Stimulated activated CD8-positive, alpha-beta memory T cell treated with anti-CD3 and anti-CD28 coated beads, Interleukin-15, amount 100 ng/mL, for 4 hours (primary cell): ENCODE results near the gene SPATA21.
A peak's percentile ranks its signal among the peaks of the same experiment; 100 is the strongest.

Experiments
- DNase-seq, 2 donors: peaks; one replicate each; pipeline ENCODE4 v3.0.0-alpha.2; 2020; ENCODE audit warnings: low read depth in 2 of 2

SPATA21 gene

GRCh38 chr1:16451841-16452528, 14.8 kb upstream of the SPATA21 start:
- no peak for DNase-seq

DNA sequence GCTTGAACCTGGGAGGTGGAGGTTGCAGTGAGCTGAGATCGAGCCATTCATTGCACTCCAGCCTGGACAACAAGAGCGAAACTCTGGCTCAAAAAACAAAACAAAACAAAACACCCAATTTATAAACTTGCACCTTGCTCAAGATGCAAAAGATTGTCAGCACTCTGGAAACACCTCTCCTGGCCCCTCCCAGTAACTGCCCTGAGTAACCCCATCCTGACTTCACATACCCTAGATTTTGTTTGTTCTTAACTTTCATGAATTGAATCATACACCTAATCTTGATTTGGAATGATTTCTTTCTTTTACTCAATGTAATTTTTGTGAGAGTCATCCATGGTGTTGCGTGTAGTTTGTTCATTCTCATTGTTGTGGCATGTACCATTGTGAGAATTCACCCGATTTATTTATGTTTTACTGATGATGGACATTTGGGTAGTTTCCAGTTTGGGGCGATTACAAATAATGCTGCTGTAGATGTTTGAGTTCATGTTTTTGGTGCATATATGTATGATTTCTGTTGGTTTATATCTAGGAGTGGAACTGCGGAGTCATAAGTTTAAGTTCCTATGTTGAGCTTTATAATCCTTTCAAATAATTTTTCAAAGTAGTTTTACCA, 13.7 kb upstream of the SPATA21 start:
- no peak for DNase-seq

DNA sequence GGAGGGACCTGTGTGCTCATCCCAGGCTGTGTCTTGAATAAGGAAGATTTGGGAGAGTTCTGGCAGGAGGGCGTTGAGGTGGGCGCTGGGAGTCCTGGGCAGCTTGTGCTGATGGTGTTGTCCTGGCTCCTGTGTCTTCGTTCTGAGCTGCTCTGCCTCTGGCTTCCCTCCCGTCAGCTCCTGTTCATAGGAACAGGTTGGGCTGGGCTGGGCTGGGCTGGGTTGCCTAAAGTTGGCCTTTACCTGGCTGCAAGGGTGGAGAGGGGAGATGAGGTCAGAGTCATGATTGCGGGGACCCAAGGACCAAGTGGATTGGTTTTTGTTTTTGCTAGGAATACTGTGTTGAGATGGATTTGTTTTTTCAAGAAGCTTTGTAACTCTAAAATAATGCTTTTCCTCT, 12.4 kb upstream of the SPATA21 start:
- DNase-seq = no peak

DNA sequence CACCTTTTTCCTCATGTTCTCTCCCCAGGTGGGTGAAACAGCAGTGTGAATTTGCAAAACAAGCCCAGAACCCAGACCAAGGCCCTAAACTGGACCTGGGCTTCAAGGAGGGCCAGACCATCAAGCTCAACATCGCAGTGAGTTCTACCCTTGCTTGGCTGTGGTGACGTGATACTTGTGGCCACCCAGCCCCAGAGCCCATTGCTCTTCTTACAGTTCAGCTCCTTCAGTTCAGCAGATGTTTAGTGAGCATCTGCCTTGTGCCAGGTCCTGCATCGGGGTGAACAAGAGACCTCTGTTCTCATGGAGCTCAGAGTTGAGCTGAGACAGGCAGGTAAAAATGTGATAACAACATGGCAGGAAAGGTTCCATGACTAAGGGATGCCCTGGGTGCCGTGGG, 11.8 kb upstream of the SPATA21 start:
- no peak for DNase-seq

DNA sequence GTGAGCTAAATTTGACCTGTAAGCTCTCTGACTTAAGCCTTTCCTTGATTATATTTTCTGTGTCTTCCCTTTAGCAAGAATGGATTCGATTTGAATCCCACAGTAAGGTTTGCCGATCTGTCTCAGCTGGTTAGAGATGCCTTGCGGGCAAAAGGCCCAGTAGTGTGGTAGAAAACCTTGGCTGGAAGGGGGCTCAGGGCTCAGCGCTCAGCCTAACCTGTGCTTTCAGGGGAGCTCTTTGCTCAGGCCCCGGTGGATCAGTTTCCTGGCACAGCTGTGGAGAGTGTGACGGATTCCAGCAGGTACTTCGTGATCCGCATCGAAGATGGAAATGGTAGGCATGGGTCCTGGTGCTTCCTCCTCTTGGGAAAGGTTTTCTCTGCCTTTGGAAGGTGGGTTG, 10.4 kb upstream of the SPATA21 start:
- no peak for DNase-seq

DNA sequence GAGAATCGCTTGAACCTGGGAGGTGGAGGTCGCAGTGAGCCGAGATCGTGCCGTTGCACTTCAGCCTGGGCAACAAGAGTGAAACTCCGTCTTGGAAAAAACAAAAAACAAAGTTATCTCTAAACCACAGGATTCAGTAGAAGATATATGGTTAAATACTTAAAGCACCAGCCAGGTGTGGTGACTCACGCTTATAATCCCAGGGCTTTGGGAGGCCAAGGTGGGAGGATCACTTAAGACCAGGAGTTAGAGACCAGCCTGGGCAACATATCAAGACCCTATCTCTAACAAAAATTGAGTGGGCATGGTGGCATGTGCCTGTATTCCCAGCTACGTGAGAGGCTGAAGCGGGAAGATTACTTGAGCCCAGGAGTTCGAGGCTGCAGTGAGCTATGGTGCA, 8.9 kb upstream of the SPATA21 start:
- no peak for DNase-seq

DNA sequence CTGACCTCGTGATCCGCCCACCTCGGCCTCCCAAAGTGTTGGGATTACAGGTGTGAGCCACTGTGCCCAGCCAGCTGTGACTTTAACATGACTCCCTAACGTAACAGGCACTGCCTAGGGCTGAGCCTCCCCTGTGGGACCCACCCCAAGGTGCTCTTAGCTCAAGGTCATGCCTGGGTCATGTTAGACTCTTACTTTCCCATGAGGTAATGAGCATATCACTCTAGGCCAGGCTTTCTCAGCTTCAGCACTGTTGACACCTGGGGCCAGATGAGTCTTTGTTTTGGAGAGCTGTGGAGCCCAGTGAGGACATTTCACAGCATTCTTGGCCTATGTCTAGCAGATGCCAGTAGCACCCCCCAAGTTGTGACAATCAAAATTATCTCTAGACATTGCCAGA, 7.8 kb upstream of the SPATA21 start:
- no peak for DNase-seq

- no peak for DNase-seq
These were observed 6.9 kb upstream of the SPATA21 start for GRCh38 chr1:16443975-16444770.

GRCh38 chr1:16442941-16443340, 5.7 kb upstream of the SPATA21 start:
- DNase-seq = no peak

GRCh38 chr1:16442265-16442664, 5.0 kb upstream of the SPATA21 start:
- DNase-seq = no peak

- no peak for DNase-seq
These were observed 4.0 kb upstream of the SPATA21 start for GRCh38 chr1:16441282-16441665.

GRCh38 chr1:16440470-16441281, 3.5 kb upstream of the SPATA21 start, which contains the start of gene NECAP2:
NECAP2 (plus strand) TSS chr1:16440724; CDS start chr1:16440762, 38 bp downstream.
- peak; percentile 83 to 86 for DNase-seq

GRCh38 chr1:16440131-16440469, 2.9 kb upstream of the SPATA21 start:
- DNase-seq = no peak

DNA sequence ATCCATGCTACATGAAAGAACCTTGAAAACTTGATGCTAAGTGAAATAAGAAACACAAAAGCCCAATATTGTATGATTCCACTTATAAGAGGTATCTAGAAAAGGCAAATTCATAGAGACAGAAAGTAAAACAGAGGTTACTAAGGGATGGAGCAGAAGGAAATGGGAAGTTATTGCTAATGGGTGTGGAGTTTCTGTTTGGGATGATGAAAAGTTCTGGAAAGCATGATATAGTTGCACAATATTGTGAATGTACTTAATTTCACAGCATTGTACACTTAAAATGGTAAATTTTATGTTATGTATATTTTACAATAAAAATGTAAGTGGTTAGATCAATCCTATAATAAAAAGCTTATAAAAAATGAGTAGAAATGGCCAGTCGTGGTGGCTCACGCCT, 1.7 kb upstream of the SPATA21 start:
- no peak for DNase-seq

DNA sequence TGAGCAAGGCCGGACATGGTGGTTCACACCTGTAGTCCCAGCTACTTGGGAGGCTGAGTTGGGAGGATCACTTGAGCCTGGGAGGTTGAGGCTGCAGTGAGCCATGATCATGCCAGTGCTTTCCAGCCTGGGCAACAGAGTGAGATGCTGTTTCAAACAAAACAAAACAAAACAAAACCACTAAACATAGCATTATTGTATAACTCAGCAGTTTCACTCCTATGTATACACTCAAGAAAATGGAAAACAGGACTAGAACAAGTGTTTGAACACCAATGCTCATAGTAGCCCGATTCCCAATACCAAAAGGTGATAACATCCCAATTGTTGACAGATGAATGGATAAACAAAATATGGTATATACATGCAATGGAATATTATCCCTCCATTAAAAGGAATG, 1.3 kb upstream of the SPATA21 start:
- no peak for DNase-seq

GRCh38 chr1:16434501-16434900, 2.7 kb downstream of the SPATA21 start:
- no peak for DNase-seq

DNA sequence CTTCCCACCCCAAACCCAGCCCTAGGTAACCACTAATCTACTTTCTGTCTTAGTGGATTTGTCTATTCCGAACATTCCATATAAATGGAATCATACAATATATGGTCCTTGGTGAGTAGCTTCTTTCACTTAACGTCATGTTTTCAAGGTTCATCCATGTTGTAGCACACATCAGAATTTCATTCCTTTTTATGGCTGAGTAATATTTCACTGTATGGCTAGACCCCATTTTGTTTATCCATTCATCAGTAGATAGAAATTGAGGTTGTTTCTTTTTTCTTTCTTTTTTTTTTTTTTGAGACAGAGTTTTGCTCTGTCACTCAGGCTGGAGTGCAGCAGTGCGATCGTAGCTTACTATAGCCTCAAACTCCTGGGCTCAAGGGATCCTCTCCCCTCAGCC, 3.2 kb downstream of the SPATA21 start:
- no peak for DNase-seq

DNA sequence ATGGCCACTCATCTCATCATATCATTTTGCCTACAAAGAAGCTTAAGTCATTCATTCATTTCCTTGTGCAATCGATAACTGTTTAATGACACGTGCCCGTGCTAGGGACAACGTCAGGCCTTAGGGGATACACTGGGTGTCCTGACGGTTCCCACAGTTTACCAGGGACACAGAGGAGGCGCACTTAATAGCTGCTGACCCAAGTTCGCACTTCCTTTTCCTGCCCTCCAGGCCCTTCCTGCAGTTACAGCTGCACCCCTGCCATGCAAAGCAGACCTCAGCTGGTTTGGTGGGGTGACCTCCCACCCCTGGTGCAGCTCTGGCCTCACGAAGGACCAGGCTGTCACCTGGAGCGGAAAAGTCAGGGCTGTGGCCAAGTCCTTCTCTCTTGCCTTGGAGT, 4.2 kb downstream of the SPATA21 start:
- DNase-seq = no peak

DNA sequence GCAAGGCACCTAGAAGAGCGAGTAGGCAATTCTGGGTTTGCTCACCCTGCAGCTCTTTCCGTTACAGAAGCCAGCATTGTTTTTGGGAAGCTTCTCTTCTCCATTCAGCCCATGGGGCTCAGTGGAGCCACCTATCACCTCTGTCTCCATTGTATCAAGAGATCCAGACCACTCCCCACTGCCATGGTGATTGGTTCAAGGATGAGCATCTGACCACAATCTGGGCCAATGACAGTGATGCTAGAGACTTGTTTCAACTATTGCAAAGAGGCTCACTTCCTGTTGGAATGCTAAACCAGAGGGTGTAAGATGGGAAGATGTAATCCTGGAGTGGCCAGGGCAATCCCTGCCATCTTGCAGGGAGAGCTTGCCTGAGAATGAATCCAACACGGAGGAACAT, 6.6 kb downstream of the SPATA21 start:
- DNase-seq = no peak

DNA sequence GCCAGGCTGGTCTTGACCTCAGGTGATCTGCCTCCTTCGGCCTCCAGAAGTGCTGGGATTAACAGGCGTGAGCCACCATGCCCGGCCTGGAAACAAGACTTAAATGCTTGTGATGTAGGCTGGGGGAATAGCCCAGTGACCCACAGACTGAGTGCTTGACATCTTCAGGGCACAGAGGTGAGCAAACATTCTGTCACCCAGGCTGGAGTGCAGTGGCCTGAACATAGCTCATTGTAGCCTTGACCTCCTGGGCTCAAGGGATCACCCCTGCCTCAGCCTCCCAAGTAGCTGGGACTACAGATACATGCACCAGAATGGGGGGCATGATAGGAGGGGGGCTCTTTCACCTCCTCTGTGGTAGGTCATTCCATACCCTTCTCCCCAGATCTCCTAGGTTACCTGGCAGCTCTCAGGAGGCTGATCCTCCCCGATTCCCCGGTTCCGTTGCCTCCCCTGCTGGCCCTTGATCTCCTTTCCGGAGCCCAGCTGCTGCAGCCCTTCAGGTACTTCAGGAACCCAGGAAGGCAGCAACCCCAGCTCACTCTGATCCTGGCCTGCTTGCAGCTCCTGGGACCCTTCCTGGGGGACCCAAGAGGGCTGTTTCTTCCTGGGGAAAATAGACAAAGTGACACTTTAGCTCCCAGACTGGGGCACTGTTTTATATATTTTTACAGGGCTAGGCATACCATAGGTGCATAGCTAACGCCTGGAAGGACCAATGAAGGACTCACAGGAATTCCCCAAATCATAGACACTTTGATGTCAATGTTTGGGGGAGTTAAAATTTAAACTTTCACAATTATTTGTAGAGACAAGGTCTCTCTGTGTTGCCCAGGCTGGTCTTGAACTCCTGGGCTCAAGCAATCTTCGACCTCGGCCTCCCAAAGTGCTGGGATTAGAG, 11.8 kb downstream of the SPATA21 start:
- DNase-seq = no peak

GRCh38 chr1:16422041-16422440, 15.2 kb downstream of the SPATA21 start:
- DNase-seq = no peak
